Sigmoid colon (tissue), 7 donors: Measurements from ENCODE around the gene TACC2. TPM values are rescaled to one million over a fixed set of nuclear protein-coding genes. Genes with fewer than 3 reads are reported as not detected.

ENCODE experiments used
- DNase-seq: peaks from one replicate; pipeline ENCODE4 v3.0.0-alpha.2; 2019
- H3K27ac ChIP-seq, 4 donors: fragments of 200-600 bp; sonication (generic); one replicate each; pipeline ENCODE4 v1.5.1; 2016 to 2019; ENCODE audit warnings: mild to moderate bottlenecking in 1 of 4
- H3K27me3 ChIP-seq, 3 donors: fragments of 200-600 bp; sonication (generic); one replicate each; pipeline ENCODE4 v1.5.1; 2019; ENCODE audit warnings: mild to moderate bottlenecking in 1 of 3
- H3K36me3 ChIP-seq, 4 donors: fragments of 200-600 bp; sonication (generic); one replicate each; pipeline ENCODE4 v1.5.1; 2016 to 2019
- H3K4me1 ChIP-seq, 4 donors: fragments of 200-600 bp; sonication (generic); one replicate each; pipeline ENCODE4 v1.5.1; 2017 to 2019
- H3K4me3 ChIP-seq, 4 donors: fragments of 200-600 bp; sonication (generic); one replicate each; pipeline ENCODE4 v1.5.1; 2017 to 2019; ENCODE audit warnings: mild to moderate bottlenecking in 2 of 4, moderate library complexity in 1 of 4
- H3K9me3 ChIP-seq, 4 donors: fragments of 200-600 bp in 3 of 4; sonication (generic) in 3 of 4; one replicate each; pipeline versions ENCODE4 v1.5.1 to v1.6.1; 2013 to 2019
- CTCF ChIP-seq, 4 experiments: fragments of 450-650 bp in 3 of 4; fragments of 200-600 bp in 1 of 4; IDR thresholded peaks; one replicate each; pipeline ENCODE4 v1.5.1; 2016 to 2019; ENCODE audit warnings: antibody characterized with exemption in 4 of 4, mild to moderate bottlenecking in 3 of 4, moderate library complexity in 2 of 4
- EP300 ChIP-seq, 4 donors: sonication (generic); formaldehyde crosslinking; IDR thresholded peaks; one replicate each; pipeline ENCODE4 v1.6.1; 2017; ENCODE audit warnings: antibody characterized with exemption in 4 of 4
- POLR2A ChIP-seq, 2 donors: fragments of 450-650 bp; IDR thresholded peaks; one replicate each; pipeline ENCODE4 v1.6.1; 2016; ENCODE audit warnings: antibody characterized with exemption in 2 of 2, mild to moderate bottlenecking in 2 of 2, moderate library complexity in 2 of 2
- POLR2AphosphoS5 ChIP-seq, 4 donors: sonication (generic); formaldehyde crosslinking; IDR thresholded peaks; one replicate each; pipeline ENCODE4 v1.6.1; 2017; ENCODE audit warnings: antibody characterized with exemption in 4 of 4
- WGBS, 2 donors: extraction: QIAGEN DNeasy Blood & Tissue Kit; methylation state at CpG; one replicate each; pipeline ENCODE4 v1.1.7; 2013; 5-methylcytosine and 5-hydroxymethylcytosine counted together
- intact Hi-C: fragments of 100-400 bp; cut with DNase I; formaldehyde crosslinking; loops from one replicate; pipeline ENCODE4 v1.15.1; 2023
- polyA plus RNA-seq, 3 donors: library from polyadenylated mRNA; stranded (reverse); fragments of 200-250 nt; gene quantifications; one replicate each; pipeline ENCODE4 v1.2.3, GENCODE V29; 2013
- total RNA-seq, 4 donors: library from RNA; depleted of rRNA; stranded (reverse); fragments of >200 nt; gene quantifications; one replicate each; pipeline ENCODE4 v1.1.0, GENCODE V29; 2016
- donor health status: healthy with polysubstance abuse.
- donor health status: Bipolar disorder and iron deficiency.
- donor health status: healthy.

TACC2 gene
- total and polyA plus RNA-seq, 7 donors: 43.7 to 173 (median 71.0) TPM

DNA sequence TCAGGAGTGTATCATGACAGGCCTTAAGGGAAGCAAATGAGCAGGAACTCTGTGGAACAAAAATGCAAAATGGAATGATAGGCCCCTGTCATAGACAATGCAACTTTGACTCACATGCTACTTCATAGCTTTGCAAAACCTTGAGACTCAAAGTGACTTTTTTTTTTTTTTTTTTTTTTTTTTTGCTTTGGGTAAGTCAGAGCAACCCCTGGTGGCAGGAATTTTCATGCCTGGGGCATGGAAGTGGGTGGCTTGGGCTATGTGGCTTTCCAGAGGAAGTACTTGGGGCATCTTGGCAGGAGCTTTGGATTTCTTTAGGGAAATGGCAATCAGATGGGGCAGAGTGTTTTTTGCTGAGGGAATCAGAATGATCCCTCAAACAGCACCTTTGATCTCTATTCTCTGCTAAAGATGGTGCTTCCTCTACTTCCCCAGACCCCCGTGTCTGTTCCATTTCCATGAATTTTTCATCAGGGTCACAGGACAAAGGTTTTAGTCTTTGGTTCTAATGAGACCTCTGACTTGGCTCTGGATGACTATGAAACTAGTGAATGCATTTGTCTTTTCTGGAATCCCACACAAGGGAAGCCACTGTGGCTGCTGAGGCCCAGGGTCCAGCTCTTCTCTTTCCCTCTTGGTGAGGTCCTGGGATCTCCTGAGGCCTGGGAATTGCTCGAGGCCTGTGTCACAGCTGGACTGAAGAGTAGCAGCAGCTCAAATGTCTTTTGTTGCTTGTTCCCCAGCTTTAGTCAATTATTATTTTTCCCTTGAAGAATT is 62.8 kb downstream of the TACC2 start:
- Histone ChIP-seq H3K4me3 (no peak overlapping the region), H3K36me3 (peaks cover 0 to 8% (median 0%) of the 10 kb centered on the region in 4 donors), H3K4me1 (peaks cover 0 to 20% (median 11%) of the 10 kb centered on the region in 4 donors), H3K27ac (peak overlapping the region; percentile 58 to 68 (median 66)), H3K27me3 (no peaks in the 10 kb centered on the region), H3K9me3 (no peaks in the 10 kb centered on the region)
- peak; percentile 80 for DNase-seq
- TF ChIP-seq CTCF (IDR thresholded peaks at IDR 0.05) (peak in 3 of 4 experiments; percentile 53 to 73 (median 61)), POLR2A (IDR thresholded peaks at IDR 0.05) (no peak)
- intact Hi-C loops: loop anchor here (2.0 to 5.0 kb wide), 2 partner anchors 77 to 124 kb away; partner anchors contain the start of genes ATE1 and NSMCE4A
- 70% methylated on average over 2 of the region's 2 CpGs for WGBS, 2 donors

DNA sequence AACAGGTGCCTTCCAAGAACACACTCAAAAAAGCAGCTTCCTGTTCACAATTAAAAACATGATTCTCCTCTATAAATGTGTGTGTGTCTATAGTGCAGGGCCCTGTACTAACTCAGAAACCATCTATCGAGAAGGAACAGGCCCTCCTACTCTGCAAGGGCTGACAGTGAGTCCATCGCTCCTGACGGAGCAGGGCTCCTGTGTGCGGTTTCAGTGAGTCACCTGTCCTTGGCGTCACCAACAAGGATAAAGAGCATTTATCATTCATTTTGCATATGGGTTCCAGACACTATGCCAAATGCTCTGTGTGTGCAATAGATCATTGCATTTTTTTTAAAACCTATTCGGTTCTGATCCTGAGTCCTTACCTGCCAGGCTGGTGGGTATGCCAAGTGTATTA is 63.7 kb downstream of the TACC2 start:
- H3K36me3 ChIP-seq: peaks cover 0 to 8% (median 0%) of the 10 kb centered on the region in 4 donors
- H3K27me3 ChIP-seq: no peaks in the 10 kb centered on the region
- intact Hi-C loops: loop anchor here (5.0 kb wide), 1 partner anchor 125 kb away; the partner anchor contains the start of gene ATE1
- H3K27ac ChIP-seq: peak overlapping the region in 1 of 4 donors; percentile 10
- 92 to 93% methylated on average over 6 of the region's 6 CpGs for WGBS, 2 donors
- peak; percentile 20 for DNase-seq
- no peak overlapping the region for H3K4me3 ChIP-seq
- H3K4me1 ChIP-seq: peaks cover 0 to 14% (median 7%) of the 10 kb centered on the region in 4 donors
- no peaks in the 10 kb centered on the region for H3K9me3 ChIP-seq
- no peak for TF ChIP-seq EP300 (IDR thresholded peaks at IDR 0.05)
- TF ChIP-seq POLR2A (IDR thresholded peaks at IDR 0.05): no peak
- TF ChIP-seq CTCF (IDR thresholded peaks at IDR 0.05): no peak
- no peak for TF ChIP-seq POLR2AphosphoS5 (IDR thresholded peaks at IDR 0.05)

GRCh38 chr10:122053314-122053713 is 64.4 kb downstream of the TACC2 start:
- H3K4me1 ChIP-seq: peaks cover 0 to 12% (median 6%) of the 10 kb centered on the region in 4 donors
- H3K36me3 ChIP-seq: peaks cover 0 to 8% (median 0%) of the 10 kb centered on the region in 4 donors
- no peaks in the 10 kb centered on the region for H3K9me3 ChIP-seq
- H3K27me3 ChIP-seq: no peaks in the 10 kb centered on the region
- peak overlapping the region in 2 of 4 donors; percentile 10 to 51 for H3K27ac ChIP-seq
- intact Hi-C loops: loop anchor here (5.0 kb wide), 1 partner anchor 126 kb away; the partner anchor contains the start of gene ATE1
- TF ChIP-seq CTCF (IDR thresholded peaks at IDR 0.05) (no peak), POLR2AphosphoS5 (IDR thresholded peaks at IDR 0.05) (no peak), EP300 (IDR thresholded peaks at IDR 0.05) (no peak), POLR2A (IDR thresholded peaks at IDR 0.05) (no peak)
- DNase-seq: peak; percentile 56
- H3K4me3 ChIP-seq: no peak overlapping the region
- WGBS, 2 donors: 90 to 92% methylated on average over 8 of the region's 8 CpGs

DNA sequence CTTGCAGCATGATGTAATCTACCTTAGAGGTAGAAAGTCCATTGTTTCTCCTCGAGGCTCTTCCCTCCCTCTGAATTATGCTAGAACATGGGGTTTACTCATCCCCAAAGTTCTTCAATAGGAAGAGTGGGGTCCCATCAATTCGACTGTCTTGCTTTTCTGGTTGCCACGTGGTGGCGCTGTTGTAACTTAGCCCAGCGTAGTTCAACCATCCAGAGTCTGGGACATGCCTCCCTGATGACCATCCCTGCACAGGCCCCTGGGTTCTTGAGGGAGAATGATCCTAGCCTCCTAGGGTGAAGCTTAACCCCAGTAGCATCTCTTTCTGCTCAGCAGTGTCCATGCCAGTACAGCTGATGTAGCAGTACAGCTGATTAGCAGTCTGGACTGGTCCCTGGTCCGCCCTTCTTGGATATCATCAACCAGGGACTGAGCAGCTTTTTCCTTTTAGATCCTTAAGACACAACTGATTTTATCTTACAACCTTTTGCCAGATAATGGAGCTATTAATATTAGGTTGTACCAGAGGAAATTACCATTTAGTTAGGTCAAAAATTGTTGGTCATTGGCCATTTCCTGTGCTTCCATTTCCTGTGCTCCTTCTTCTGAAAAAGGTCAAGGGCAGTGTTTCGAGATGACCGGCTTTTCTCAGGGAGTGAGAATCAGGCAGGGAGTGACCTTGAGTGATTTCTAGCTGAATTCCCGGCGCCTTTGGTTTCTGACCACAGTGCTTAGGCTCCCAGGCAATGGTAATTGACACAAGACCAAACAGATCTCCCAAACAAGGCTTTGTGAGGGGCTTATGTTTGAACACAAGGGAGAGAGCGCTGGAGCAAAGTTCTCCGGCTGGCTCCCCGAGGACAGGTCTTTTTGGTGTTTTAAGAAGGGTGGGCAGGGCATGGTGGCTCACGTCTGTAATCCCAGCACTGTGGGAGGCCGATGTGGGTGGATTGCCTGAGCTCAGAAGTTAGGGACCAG is 65.4 kb downstream of the TACC2 start:
- Histone ChIP-seq H3K27me3 (no peaks in the 10 kb centered on the region), H3K4me1 (peaks cover 0 to 12% (median 6%) of the 10 kb centered on the region in 4 donors), H3K36me3 (peaks cover 0 to 8% (median 0%) of the 10 kb centered on the region in 4 donors), H3K27ac (peak overlapping the region in 3 of 4 donors; percentile 44 to 51 (median 46)), H3K4me3 (no peak overlapping the region), H3K9me3 (no peaks in the 10 kb centered on the region)
- intact Hi-C loops: loop anchor here (2.0 to 5.0 kb wide), 2 partner anchors 58 to 127 kb away; partner anchors contain the start of gene ATE1
- TF ChIP-seq CTCF (IDR thresholded peaks at IDR 0.05) (peak; percentile 59 to 69 (median 63)), POLR2A (IDR thresholded peaks at IDR 0.05) (no peak), EP300 (IDR thresholded peaks at IDR 0.05) (no peak), POLR2AphosphoS5 (IDR thresholded peaks at IDR 0.05) (peak in 1 of 4 donors; percentile 13)
- DNase-seq: peak; percentile 84
- 56 to 61% methylated on average over 15 of the region's 15 CpGs for WGBS, 2 donors
